Measurements from ENCODE around the gene FRMD3. TPM values are rescaled to one million over a fixed set of nuclear protein-coding genes. Genes with fewer than 3 reads are reported as not detected.

FRMD3 gene
- total RNA-seq, 1 donor = 0.27 TPM

DNA sequence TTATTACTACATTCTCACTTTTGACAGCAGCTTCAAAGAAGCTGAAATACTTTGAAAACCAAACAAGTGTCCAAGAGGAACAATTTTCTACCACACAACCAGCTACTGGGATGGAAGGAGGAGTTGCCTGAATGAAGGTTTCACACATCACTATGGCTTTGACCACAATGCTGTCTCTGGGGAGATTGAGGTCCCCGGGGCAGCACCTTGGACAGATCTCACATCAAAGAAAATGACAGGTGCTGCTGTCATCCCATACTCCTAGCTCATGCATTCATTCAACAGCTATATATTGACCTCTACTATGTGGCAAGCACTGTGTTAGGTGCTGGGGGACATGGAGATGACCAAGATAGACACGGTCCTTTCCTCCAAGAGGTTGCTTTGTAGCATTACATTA lies 242.1 kb downstream of the FRMD3 start:
- no peak for DNase-seq (ENCODE audit: low read depth in 2 of 3, low spot score in 2 of 3)

DNA sequence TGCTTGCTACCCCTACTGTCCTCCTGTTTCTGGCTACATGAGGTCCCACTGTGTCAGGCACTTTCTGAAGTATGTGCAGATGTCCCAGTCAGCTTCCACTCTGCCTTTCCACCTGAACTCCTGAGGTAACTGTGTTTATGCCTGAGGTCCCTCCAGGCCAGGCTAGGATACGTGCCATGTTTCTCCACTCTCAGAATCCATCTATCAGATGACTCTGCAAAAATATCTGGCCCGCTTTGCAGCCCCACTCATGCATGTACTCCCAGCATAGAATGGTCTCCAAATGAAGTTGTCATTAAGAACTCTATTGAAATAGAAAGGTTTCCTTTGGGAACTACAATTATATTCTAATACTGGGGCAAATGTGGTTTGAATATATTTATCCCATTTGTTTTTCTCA lies 243.4 kb downstream of the FRMD3 start:
- no peak for DNase-seq (ENCODE audit: low read depth in 2 of 3, low spot score in 2 of 3)

DNA sequence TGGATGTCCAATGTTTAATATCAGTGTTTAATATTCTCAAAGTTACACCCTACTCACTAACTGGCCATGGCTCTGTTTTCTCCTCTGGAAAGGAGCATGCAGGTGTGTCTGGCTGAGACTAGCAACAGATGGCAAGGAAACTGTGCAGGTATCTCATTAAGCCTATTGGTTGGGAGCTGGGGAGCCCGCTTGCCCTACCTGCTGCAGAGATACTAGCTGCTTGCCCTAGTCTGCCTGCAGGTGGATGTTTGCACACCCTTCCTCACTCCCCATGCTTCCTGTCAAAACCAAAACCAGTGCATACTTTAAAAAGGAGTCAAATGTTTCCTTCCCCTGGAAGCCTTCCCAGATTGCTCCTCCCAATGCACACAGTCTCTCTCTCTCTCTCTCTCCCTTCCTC lies 247.0 kb downstream of the FRMD3 start:
- DNase-seq (ENCODE audit: low read depth in 2 of 3, low spot score in 2 of 3) = no peak

DNA sequence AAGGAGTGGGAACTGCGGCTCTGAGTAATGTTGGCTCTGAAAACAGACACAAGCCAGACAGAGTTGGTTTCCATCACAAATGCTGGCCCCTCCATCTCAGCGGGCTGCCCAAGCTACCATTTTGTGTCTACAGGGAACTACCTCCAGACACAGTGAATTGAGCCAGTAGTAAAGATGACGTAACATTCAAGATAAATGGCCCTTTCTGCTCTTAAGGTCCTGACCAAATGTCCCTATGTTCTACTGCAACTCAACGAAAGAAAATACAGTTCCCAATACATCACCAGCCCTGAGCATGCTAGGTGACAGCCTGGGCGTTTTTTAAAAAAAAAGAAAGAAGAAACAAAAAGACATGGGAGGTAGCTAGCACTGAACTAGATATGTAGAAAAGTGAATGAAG lies 247.5 kb downstream of the FRMD3 start:
- DNase-seq (ENCODE audit: low read depth in 2 of 3, low spot score in 2 of 3) = no peak

DNA sequence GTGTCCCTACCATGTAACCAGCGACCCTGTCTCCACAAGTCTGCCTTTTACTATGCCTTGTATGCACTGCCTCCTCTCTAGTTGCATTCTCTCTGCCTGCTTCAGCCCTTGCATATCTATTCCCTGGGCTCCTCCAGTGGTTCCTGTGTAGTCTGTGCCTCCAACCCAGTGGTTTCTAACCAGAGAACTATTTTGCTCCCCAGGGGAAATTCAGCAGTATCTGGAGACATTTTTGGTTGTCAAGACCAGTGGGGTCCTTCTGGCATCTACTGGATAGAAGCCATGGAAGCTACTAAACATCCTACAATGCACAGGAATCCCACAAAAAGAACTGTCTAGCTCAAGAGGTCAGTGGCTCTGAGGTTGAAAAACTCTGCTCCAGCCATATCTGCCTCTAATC lies 251.2 kb downstream of the FRMD3 start:
- DNase-seq (ENCODE audit: low read depth in 2 of 3, low spot score in 2 of 3) = no peak

DNA sequence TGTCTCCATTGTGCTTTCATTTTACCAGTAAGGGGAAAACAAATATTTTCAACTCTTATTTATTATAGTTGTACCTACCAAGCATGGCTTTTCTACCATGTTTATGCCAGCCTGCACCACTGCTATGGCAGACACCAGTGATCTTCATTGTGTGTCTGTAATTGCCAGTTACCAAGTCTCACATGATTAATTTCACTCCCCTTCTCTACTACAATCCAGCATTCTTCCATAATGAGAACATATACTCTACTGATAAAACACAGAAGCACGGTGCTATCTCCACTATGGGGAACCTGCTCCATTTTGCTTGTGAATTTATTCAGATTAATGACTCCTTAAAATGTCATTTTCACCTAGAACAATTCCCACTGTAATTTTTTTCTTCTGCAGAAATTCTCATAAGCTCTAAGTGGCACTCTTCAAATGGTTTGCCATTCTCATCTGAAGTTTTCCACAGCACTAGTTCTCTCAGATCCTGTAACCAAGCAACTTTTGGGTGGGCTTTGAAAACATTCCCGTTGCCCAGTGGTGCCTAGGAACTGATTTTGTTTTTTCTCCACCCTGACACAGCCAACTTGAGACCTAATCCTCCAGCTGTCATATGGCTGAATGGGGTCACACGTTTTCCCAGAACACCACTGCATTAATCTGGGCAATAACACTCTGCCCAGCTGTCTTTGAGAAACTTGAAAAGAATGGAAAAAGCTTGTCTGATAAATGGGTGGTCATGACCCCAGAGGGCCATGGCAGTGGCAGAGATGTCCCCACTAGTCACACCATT lies 252.6 kb downstream of the FRMD3 start:
- DNase-seq (ENCODE audit: low read depth in 2 of 3, low spot score in 2 of 3) = no peak

DNA sequence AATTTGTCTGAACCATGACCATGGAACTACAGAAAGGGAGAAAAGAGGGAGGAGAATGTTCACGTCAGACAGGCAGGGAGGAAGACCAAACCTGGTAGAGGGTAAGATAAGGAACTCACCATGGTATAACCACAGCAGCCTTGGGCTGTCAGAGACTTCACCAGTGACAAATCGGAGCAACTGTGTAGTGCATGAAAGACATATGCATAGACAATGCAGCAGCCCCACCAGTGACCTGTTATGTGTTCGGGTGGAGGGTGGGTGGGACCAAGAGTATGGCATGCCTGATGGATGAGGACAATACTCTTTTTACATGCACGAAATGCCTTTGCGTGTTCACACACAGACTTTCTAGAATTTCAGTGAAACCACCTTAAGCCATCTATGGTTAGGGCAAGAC lies 253.5 kb downstream of the FRMD3 start:
- DNase-seq (ENCODE audit: low read depth in 2 of 3, low spot score in 2 of 3) = peak in 1 of 3 donors; percentile 37

DNA sequence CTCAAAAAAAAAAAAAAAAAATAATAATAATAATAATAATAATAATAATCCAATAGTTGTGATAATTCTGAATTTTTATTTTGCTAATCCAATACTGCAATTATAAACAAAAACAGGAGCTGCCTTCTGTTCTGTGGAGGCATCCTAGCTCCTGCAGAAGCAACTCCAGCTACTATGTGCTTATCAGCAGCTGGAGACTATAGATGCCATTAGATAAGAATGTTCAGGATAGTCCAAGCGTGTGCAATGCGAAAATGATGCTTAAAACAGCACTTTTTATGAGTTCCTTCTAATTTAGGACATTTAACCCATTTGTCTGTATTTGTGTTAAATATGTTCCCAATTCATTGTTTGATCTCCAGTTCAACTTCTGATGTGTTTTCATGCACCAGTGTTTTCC lies 254.7 kb downstream of the FRMD3 start:
- no peak for DNase-seq (ENCODE audit: low read depth in 2 of 3, low spot score in 2 of 3)

DNA sequence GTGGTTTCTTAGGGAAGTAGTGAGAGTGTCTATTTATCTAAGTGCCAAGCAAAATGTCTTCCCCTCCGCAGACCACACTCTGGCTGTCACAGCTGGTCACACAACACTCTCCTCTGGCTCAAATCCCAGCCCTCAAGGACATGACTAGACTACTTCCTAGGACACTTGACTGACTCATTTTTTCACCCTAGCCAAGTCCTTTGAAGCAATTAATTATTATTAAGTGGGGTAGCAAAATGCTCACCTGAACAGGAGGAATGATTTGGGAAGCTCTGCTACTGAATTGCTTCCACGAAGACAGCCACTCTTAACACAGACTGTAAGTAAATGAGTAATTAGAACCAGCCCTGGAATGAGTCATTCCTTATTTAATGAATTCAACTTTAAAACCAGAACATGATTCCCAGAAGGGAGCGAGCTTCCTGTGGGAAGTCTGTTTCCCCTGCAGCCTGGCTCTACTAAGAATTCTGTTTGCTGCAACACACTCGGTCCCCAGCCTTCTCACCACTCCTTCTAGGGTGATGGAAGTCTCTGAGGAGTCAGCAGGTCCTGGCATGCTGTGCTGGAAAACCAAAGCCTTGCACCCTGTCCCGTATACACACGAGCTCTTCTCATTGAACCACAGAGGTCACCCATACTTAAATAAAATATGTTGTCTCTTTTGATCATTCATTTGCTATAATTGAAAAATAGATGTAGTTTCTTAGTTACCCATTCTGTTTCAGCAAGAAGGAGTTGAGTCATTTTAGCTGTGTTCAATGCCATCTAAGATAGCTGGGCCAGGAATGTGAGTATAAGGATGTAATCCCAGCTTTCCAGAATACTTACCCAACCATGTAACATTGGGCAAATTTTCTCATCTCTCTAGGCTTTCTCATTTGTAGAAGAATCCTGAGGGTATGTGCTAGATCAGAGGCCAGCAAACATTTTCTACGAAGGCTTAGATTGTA lies 256.6 kb downstream of the FRMD3 start:
- peak in 2 of 3 donors; percentile 66 to 86 for DNase-seq (ENCODE audit: low read depth in 2 of 3, low spot score in 2 of 3)

DNA sequence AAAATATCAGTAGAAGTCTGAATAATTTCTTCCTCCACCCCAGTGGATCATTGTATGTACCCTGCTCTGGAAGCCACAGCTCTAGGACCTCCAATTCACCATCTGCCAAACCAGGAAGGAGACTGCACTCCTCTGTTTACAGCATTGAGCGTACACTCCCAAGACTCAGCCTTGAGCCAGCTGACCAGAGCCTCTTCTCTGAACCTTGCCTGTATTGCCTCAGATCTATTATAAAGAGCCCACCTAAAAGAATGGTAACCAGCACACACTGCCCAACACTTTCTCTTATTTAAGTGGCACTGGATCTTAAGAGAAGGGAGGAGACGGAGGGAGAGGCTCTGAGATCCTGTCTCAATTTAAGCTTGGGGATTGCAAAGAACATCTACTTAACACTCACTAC lies 257.4 kb downstream of the FRMD3 start:
- DNase-seq (ENCODE audit: low read depth in 2 of 3, low spot score in 2 of 3) = no peak

DNA sequence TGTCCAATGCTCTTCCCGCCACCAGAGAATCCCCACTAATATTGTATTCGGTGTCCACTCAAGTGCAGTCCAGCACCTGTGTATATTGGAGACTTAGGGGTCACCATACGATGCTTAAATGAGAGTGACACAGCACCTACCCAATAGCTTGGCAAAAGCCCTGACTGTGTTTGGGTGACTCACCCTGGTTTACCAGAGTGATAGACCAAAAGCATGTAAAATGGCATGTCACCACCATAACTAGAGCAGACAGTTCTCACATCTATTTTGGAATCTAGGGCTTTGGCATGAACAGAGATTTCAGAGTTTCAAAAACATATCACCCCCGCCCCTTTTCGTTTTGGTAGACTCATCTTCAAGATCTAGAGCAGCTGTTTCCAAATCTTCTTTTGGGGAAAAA lies 257.9 kb downstream of the FRMD3 start:
- peak in 2 of 3 donors; percentile 15 to 19 for DNase-seq (ENCODE audit: low read depth in 2 of 3, low spot score in 2 of 3)

DNA sequence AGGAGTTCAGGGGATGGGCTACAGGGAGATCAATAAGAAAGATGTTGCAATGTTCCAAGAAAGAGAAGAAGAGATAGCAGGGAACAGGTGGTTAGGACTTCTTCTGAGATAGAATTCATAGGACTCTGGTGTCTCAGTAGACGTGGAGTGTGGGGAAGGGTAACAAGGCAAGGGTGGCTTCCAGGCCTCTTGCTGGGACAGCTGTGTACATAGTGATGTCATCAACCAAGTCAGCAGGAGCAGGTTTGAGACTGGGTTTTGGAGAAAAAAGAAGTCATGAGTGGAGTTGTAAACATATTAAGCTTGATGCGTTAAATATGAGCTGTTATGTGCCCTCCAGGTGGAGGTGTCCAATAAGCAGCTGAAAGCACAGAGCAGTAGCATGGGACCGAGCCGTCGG lies 263.4 kb downstream of the FRMD3 start:
- no peak for DNase-seq (ENCODE audit: low read depth in 2 of 3, low spot score in 2 of 3)

DNA sequence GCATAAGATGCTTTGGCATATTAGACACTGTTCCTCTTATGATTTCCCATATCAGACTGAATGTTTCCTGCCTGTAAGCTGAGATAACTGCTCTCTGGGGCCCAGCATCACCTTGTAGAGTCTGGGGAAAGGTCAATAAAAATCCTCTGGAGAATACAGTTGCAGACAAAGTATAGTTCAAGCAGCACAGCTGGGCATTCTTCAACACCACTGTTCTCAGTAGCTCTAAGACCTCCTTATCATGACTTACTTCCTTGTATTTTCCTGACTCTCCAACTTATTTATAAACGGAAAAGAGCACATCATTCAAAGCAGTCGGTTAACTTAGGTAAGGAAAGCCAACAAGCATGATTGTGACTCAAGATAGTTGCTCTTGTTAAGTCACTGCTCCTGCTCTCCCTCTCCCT lies 266.5 kb downstream of the FRMD3 start:
- no peak for DNase-seq (ENCODE audit: low read depth in 2 of 3, low spot score in 2 of 3)

DNA sequence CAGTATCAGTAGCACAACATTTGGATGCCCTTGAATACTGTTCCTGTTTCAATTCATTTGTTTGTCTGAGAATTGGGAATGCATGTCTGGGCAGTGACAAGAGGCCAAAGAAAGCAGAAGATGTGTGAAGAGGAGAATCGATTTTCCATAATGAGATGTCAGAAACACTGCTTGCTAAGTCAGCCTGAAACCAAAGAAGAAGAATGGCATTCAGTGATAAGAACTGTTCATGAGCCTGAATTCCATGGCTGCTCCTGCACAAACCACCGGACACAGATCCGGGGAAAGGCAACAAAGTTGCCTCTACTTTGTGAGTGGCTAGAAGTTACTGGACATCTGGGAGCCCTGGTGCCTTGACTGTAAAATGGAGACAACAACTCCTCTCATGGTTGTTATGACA lies 268.1 kb downstream of the FRMD3 start:
- DNase-seq (ENCODE audit: low read depth in 2 of 3, low spot score in 2 of 3) = no peak

DNA sequence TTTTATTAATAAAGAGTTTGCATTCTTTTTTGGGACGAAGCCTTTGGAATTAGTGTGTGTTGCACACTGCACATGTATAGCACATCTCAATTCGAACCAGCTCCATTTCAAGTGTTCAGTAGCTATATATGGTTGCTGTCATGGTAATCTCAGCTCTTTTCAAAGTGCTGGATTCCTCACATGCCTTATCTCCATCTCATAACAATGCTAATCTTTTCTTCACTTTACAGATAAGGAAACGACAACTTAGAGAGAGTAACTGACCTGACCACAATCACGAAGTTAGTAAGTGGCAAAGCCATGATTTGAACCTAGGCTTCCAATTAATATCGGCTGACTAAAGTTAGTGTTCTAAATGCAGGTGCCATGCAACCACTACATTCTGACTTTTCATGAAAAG lies 270.5 kb downstream of the FRMD3 start:
- DNase-seq (ENCODE audit: low read depth in 2 of 3, low spot score in 2 of 3) = no peak

DNA sequence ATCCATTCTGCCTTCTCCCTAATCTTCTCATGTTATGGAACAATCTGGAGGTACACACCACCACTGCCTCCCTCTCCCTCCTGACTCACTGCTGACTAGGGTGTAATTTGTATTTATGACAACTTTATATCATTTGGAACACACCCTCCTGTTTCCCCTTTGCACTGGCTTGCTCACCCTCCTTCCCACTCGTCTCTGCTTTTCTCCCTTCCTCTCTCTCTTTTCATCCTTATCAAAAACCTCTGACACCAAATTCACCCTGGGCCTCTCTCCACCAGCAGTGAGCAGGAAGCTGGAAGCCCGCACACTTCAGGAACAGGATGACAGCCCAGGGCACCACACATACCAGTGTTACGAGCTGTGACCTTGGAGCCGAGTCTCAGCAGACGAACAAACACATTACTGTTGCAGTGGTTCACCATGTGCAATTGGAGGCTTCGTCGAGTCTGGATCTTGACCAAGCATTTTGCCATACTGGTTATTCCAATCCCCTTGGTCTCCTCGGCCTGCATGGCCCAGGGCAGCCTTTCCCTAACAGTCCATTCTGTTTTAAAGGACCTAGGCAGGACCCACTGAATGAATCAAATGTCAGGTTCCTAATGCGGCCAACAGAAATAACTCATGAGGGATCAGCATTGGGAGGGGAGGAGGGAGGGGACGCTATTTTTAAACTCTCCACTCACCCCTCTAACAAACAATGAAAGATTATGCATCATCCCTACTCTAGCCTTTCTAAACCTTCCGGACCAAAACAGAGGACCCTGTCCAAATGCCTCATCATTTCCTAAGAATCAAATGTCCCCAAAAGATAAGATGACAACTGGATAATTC lies 271.3 kb downstream of the FRMD3 start:
- DNase-seq (ENCODE audit: low read depth in 2 of 3, low spot score in 2 of 3) = no peak

DNA sequence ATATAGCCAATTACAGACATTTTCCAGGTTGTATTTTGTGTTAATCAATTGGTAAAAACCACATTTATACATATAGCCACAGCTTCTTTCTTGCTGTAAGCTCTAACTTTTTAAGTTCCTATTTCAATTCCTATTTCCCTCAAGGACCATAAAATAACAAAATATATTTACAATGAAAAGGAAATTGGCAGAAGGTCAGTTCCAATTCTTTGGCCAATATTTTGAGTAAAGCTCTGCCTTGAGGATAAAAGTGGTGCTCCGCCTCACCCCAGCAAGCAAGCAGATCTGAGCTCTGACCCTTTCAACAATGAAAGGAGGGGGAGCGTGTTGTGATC lies 271.9 kb downstream of the FRMD3 start:
- DNase-seq (ENCODE audit: low read depth in 2 of 3, low spot score in 2 of 3) = no peak

DNA sequence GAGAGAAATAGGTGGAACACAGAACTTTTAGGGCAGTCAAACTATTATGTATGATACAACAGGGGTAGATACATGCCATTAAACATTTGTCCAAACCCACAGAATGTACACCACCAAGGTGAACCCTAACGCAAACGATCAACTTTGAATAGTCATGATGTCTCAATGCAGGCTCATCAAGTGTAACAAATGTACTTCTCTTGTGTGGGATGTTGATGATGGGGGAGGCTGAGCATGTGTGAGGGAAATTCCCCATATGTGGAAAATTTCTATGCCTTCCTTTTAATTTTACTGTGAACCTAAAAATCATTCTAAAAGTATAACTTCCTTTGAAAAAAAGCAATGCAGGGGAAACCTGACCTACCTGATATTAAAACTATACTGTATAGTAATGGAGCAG lies 273.9 kb downstream of the FRMD3 start:
- no peak for DNase-seq (ENCODE audit: low read depth in 2 of 3, low spot score in 2 of 3)

DNA sequence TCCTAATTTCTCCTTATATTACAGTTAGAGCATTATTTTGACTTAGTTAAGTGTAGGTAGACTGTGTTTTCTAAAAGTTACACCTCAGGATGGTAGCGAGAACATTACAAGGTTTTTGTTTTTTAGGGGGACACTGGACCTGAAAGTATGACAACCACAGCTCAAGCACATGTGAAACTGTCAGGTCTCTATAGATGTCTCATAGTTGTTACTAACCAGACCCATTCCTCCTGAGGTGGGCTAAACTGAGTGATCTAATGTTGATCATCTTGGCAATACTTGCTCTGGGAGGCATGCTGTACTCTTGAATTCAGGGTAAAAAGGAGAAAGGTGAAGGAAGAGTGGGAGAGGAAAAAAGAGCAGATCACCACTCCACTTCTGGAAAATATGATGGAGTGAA lies 278.6 kb downstream of the FRMD3 start:
- no peak for DNase-seq (ENCODE audit: low read depth in 2 of 3, low spot score in 2 of 3)

DNA sequence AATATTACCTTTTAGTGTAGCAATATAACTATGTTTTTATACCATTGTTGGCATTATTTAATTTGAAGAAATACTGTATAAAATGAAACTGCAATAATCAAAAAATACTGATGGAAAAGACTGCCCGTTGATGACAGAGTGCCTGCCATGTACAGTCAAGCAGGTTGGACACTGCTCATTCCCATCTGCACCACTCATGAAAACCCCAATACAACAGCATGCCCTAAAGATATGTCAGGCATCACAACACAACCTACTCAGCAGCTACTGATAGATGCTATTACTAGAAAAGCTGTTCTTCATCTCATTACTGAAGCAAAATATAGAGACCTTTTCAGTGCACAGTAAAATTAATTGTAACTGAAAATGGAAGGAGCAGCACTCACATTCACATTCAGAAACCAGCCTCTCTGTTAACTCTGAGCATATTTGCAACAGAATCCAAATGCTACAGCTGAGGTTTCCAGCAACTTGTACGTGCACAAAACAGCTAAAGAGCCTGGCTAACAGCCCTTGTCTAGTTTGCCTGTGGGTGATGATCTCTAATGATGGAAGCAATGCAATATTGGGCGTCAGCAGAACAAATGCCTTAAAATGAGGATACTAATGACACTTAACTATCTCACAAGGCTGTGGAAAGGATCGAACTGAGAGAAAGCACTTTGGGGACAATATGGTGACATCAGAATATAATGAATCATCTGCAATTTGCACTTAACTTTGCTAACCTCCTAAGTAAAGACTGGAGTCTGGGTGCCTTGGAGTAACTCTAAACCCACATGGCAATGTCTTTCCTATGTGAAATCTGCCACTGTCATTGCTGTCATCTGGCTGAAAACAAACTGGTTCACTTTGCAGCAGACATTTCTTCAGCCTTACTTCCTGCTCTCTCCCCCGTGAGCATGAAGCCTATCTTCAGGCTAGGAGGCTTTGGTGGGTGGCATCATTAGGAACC lies 280.0 kb downstream of the FRMD3 start:
- DNase-seq (ENCODE audit: low read depth in 2 of 3, low spot score in 2 of 3) = no peak
